ENCODE measurements around the gene LAPTM5.

DNA sequence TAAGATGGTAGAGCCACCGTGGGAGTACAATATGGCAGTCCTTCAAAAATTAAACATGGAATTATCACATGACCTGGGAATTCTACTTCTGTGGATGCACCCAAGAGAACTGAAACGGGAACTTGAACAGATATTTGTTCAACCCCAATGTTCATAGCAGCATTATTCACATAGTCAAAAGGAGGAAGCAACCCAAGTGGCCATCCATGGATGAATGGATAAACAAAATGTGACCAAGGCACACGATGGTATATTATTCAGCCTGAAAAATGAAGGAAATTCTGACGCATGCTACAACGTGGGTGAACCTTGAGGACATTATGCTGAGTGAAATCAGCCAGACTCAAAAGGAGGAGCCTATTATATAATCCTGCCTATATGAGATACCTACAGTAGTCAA, 22.8 kb upstream of the LAPTM5 start:
- TF ChIP-seq POLR2A (IDR thresholded peaks at IDR 0.05; ENCODE audit: borderline replicate concordance, extremely low read depth, insufficient read depth, insufficient read length) (no peak), EGR1 (IDR thresholded peaks at IDR 0.05; ENCODE audit: low read depth) (no peak), SIN3A (IDR thresholded peaks at IDR 0.05; ENCODE audit: low read depth) (no peak), EZH2 (IDR thresholded peaks at IDR 0.05) (no peak), EZH2phosphoT487 (IDR thresholded peaks at IDR 0.05; ENCODE audit: borderline replicate concordance) (no peak), ZNF274 (IDR thresholded peaks at IDR 0.05; ENCODE audit: low read depth, low read length) (no peak), ELF1 (IDR thresholded peaks at IDR 0.05; ENCODE audit: borderline replicate concordance, low read depth) (no peak), POLR2AphosphoS5 (IDR thresholded peaks at IDR 0.05; ENCODE audit: low read depth, low read length) (no peak), JUND (IDR thresholded peaks at IDR 0.05) (no peak)
- TF ChIP-seq, protein P1, sequence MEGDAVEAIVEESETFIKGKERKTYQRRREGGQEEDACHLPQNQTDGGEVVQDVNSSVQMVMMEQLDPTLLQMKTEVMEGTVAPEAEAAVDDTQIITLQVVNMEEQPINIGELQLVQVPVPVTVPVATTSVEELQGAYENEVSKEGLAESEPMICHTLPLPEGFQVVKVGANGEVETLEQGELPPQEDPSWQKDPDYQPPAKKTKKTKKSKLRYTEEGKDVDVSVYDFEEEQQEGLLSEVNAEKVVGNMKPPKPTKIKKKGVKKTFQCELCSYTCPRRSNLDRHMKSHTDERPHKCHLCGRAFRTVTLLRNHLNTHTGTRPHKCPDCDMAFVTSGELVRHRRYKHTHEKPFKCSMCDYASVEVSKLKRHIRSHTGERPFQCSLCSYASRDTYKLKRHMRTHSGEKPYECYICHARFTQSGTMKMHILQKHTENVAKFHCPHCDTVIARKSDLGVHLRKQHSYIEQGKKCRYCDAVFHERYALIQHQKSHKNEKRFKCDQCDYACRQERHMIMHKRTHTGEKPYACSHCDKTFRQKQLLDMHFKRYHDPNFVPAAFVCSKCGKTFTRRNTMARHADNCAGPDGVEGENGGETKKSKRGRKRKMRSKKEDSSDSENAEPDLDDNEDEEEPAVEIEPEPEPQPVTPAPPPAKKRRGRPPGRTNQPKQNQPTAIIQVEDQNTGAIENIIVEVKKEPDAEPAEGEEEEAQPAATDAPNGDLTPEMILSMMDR (IDR thresholded peaks at IDR 0.05 in 2 of 3, conservative IDR thresholded peaks at IDR 0.05 in 1 of 3; ENCODE audit: borderline replicate concordance in 1 of 3, insufficient read depth in 1 of 3, low read depth in 2 of 3, low read length in 2 of 3): no peak
- TF ChIP-seq, protein P2, sequence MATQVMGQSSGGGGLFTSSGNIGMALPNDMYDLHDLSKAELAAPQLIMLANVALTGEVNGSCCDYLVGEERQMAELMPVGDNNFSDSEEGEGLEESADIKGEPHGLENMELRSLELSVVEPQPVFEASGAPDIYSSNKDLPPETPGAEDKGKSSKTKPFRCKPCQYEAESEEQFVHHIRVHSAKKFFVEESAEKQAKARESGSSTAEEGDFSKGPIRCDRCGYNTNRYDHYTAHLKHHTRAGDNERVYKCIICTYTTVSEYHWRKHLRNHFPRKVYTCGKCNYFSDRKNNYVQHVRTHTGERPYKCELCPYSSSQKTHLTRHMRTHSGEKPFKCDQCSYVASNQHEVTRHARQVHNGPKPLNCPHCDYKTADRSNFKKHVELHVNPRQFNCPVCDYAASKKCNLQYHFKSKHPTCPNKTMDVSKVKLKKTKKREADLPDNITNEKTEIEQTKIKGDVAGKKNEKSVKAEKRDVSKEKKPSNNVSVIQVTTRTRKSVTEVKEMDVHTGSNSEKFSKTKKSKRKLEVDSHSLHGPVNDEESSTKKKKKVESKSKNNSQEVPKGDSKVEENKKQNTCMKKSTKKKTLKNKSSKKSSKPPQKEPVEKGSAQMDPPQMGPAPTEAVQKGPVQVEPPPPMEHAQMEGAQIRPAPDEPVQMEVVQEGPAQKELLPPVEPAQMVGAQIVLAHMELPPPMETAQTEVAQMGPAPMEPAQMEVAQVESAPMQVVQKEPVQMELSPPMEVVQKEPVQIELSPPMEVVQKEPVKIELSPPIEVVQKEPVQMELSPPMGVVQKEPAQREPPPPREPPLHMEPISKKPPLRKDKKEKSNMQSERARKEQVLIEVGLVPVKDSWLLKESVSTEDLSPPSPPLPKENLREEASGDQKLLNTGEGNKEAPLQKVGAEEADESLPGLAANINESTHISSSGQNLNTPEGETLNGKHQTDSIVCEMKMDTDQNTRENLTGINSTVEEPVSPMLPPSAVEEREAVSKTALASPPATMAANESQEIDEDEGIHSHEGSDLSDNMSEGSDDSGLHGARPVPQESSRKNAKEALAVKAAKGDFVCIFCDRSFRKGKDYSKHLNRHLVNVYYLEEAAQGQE (IDR thresholded peaks at IDR 0.05; ENCODE audit: low read depth): no peak
- TF ChIP-seq, protein P3, sequence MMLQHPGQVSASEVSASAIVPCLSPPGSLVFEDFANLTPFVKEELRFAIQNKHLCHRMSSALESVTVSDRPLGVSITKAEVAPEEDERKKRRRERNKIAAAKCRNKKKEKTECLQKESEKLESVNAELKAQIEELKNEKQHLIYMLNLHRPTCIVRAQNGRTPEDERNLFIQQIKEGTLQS (IDR thresholded peaks at IDR 0.05): no peak
- TF ChIP-seq, protein P4, sequence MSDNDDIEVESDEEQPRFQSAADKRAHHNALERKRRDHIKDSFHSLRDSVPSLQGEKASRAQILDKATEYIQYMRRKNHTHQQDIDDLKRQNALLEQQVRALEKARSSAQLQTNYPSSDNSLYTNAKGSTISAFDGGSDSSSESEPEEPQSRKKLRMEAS (IDR thresholded peaks at IDR 0.05): no peak

All from HCT116 (cell line).